HuH-7.5 (cell line): Measurements from ENCODE around the gene FAM174C.
A peak's percentile ranks its signal among the peaks of the same experiment; 100 is the strongest.
"Not testable (repeated sequence)": the region's sequence is repeated elsewhere in the genome, so short reads cannot be mapped to it uniquely, and the experiment has no call there.

ENCODE experiments used
- DNase-seq: peaks from one replicate; pipeline ENCODE4 v3.0.0; 2011; ENCODE audit warnings: low spot score

The FAM174C gene

GRCh38 chr19:1300744-1301490 is 25.6 kb downstream of the FAM174C start:
- no peak for DNase-seq

- DNase-seq = no peak
Measured at GRCh38 chr19:1302533-1303239, 27.4 kb downstream of the FAM174C start.

- peak; percentile 97 for DNase-seq
Measured at GRCh38 chr19:1304197-1304924, 29.0 kb downstream of the FAM174C start.

- DNase-seq = not testable (repeated sequence)
Measured at GRCh38 chr19:1305354-1305753, 30.0 kb downstream of the FAM174C start.

- no peak for DNase-seq
Measured at GRCh38 chr19:1307320-1307719, 32.0 kb downstream of the FAM174C start.

- DNase-seq = no peak
Measured at GRCh38 chr19:1307755-1308303, 32.5 kb downstream of the FAM174C start.

- no peak for DNase-seq
Measured at GRCh38 chr19:1308718-1309117, 33.4 kb downstream of the FAM174C start.

GRCh38 chr19:1309977-1310852 is 34.9 kb downstream of the FAM174C start:
- no peak for DNase-seq

- no peak for DNase-seq
Measured at GRCh38 chr19:1310853-1311180, 35.5 kb downstream of the FAM174C start.

GRCh38 chr19:1311543-1312091 is 36.3 kb downstream of the FAM174C start:
- DNase-seq = no peak

- DNase-seq = peak; percentile 92
Measured at GRCh38 chr19:1312767-1313694, 37.7 kb downstream of the FAM174C start.

GRCh38 chr19:1313695-1314613 is 38.6 kb downstream of the FAM174C start:
- no peak for DNase-seq

GRCh38 chr19:1315470-1316166 is 40.3 kb downstream of the FAM174C start:
- peak; percentile 91 for DNase-seq

GRCh38 chr19:1316466-1316865 is 41.1 kb downstream of the FAM174C start:
- DNase-seq = no peak

- no peak for DNase-seq
Measured at GRCh38 chr19:1317274-1318003, 42.1 kb downstream of the FAM174C start.

GRCh38 chr19:1318678-1319471 is 43.5 kb downstream of the FAM174C start:
- DNase-seq = no peak

GRCh38 chr19:1320282-1320650 is 44.9 kb downstream of the FAM174C start:
- not testable (repeated sequence) for DNase-seq
